ENCODE data around the gene HSD11B2. TPM values are rescaled to one million over a fixed set of nuclear protein-coding genes. Genes with fewer than 3 reads are reported as not detected.

HSD11B2 gene
- total and polyA plus RNA-seq, 2 of the 8 experiments (the other 6 are each of a cell fraction or from before 2014, with no cell fraction given): 28.7 to 32.9 TPM

DNA sequence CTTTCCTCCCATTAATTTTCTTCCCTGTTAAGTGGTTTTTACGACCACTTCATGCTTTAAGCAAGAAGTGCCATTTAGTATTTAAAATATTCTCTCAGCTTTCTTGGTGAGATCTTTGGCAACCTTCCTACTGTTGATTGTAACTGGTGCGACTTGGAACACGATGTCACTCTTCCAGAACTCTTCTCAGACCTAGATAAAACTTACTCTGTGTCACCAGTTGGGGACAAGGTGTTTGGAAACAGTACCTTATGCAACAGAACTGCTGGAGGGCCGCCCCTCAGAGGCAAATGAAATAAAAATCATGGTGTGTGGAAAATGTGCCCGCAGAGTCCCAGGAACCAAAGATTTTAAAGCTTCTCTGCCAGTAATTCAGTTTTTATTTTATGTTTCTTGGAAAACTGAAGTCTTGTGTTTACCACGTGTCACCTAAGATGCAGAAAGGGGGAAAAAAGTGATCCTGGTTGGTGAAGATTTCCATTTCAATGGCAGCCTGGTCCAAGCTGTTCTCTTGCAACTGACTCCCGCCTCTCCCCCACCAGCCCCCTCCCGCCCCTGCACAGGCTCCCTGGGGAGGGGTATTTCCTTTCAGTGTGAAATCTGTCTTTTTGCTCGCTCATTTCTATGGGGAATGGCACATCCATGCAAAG lies 7.2 kb upstream of the HSD11B2 start (continued):
- TF ChIP-seq JUND (IDR thresholded peaks at IDR 0.05; ENCODE audit: low read length) (no peak), BRCA1 (IDR thresholded peaks at IDR 0.05; ENCODE audit: low read depth, low read length) (no peak), JUN (IDR thresholded peaks at IDR 0.05; ENCODE audit: low read depth, low read length) (no peak)
- TF ChIP-seq, protein P1, sequence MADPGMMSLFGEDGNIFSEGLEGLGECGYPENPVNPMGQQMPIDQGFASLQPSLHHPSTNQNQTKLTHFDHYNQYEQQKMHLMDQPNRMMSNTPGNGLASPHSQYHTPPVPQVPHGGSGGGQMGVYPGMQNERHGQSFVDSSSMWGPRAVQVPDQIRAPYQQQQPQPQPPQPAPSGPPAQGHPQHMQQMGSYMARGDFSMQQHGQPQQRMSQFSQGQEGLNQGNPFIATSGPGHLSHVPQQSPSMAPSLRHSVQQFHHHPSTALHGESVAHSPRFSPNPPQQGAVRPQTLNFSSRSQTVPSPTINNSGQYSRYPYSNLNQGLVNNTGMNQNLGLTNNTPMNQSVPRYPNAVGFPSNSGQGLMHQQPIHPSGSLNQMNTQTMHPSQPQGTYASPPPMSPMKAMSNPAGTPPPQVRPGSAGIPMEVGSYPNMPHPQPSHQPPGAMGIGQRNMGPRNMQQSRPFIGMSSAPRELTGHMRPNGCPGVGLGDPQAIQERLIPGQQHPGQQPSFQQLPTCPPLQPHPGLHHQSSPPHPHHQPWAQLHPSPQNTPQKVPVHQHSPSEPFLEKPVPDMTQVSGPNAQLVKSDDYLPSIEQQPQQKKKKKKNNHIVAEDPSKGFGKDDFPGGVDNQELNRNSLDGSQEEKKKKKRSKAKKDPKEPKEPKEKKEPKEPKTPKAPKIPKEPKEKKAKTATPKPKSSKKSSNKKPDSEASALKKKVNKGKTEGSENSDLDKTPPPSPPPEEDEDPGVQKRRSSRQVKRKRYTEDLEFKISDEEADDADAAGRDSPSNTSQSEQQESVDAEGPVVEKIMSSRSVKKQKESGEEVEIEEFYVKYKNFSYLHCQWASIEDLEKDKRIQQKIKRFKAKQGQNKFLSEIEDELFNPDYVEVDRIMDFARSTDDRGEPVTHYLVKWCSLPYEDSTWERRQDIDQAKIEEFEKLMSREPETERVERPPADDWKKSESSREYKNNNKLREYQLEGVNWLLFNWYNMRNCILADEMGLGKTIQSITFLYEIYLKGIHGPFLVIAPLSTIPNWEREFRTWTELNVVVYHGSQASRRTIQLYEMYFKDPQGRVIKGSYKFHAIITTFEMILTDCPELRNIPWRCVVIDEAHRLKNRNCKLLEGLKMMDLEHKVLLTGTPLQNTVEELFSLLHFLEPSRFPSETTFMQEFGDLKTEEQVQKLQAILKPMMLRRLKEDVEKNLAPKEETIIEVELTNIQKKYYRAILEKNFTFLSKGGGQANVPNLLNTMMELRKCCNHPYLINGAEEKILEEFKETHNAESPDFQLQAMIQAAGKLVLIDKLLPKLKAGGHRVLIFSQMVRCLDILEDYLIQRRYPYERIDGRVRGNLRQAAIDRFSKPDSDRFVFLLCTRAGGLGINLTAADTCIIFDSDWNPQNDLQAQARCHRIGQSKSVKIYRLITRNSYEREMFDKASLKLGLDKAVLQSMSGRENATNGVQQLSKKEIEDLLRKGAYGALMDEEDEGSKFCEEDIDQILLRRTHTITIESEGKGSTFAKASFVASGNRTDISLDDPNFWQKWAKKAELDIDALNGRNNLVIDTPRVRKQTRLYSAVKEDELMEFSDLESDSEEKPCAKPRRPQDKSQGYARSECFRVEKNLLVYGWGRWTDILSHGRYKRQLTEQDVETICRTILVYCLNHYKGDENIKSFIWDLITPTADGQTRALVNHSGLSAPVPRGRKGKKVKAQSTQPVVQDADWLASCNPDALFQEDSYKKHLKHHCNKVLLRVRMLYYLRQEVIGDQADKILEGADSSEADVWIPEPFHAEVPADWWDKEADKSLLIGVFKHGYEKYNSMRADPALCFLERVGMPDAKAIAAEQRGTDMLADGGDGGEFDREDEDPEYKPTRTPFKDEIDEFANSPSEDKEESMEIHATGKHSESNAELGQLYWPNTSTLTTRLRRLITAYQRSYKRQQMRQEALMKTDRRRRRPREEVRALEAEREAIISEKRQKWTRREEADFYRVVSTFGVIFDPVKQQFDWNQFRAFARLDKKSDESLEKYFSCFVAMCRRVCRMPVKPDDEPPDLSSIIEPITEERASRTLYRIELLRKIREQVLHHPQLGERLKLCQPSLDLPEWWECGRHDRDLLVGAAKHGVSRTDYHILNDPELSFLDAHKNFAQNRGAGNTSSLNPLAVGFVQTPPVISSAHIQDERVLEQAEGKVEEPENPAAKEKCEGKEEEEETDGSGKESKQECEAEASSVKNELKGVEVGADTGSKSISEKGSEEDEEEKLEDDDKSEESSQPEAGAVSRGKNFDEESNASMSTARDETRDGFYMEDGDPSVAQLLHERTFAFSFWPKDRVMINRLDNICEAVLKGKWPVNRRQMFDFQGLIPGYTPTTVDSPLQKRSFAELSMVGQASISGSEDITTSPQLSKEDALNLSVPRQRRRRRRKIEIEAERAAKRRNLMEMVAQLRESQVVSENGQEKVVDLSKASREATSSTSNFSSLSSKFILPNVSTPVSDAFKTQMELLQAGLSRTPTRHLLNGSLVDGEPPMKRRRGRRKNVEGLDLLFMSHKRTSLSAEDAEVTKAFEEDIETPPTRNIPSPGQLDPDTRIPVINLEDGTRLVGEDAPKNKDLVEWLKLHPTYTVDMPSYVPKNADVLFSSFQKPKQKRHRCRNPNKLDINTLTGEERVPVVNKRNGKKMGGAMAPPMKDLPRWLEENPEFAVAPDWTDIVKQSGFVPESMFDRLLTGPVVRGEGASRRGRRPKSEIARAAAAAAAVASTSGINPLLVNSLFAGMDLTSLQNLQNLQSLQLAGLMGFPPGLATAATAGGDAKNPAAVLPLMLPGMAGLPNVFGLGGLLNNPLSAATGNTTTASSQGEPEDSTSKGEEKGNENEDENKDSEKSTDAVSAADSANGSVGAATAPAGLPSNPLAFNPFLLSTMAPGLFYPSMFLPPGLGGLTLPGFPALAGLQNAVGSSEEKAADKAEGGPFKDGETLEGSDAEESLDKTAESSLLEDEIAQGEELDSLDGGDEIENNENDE (IDR thresholded peaks at IDR 0.05; ENCODE audit: insufficient replicate concordance, low read length): no peak
